MM.1S (cell line): ENCODE data around the gene COL20A1.

Source experiments
- DNase-seq: peaks from one replicate; pipeline ENCODE4 v3.0.0-alpha.2; 2015
- H2AFZ ChIP-seq: fragments of 300-600 bp; sonication (generic); 2 replicates; pipeline ENCODE4 v1.6.0; 2016; ENCODE audit warnings: antibody characterized with exemption, low read length
- H3F3A ChIP-seq: fragments of 300-600 bp; sonication (generic); 2 replicates; pipeline ENCODE4 v1.6.1; 2016; ENCODE audit warnings: mild to moderate bottlenecking, antibody characterized with exemption, low read length, moderate library complexity, mixed read lengths; ENCODE audit not compliant: insufficient read depth
- H3K27ac ChIP-seq: fragments of 300-600 bp; sonication (generic); 2 replicates; pipeline ENCODE4 v1.5.1; 2016; ENCODE audit warnings: mild to moderate bottlenecking, low read length
- H3K27me3 ChIP-seq: fragments of 300-600 bp; sonication (generic); replicated peaks from 2 replicates; pipeline ENCODE4 v1.6.0; 2016; ENCODE audit warnings: low read length; ENCODE audit not compliant: insufficient read depth
- H3K36me3 ChIP-seq: fragments of 300-600 bp; sonication (generic); replicated peaks from 2 replicates; pipeline ENCODE4 v1.6.1; 2016; ENCODE audit warnings: mild to moderate bottlenecking, low read length, mixed read lengths; ENCODE audit not compliant: insufficient read depth
- H3K4me1 ChIP-seq: fragments of 300-600 bp; sonication (generic); 2 replicates; pipeline ENCODE4 v1.6.1; 2016; ENCODE audit warnings: low read length, mixed read lengths
- H3K4me2 ChIP-seq: fragments of 300-600 bp; sonication (generic); 2 replicates; pipeline ENCODE4 v1.6.0; 2016; ENCODE audit warnings: low read depth, low read length
- H3K4me3 ChIP-seq: fragments of 300-600 bp; sonication (generic); 2 replicates; pipeline ENCODE4 v1.5.1; 2016; ENCODE audit warnings: low read length, mixed read lengths
- H3K79me2 ChIP-seq: fragments of 300-600 bp; sonication (generic); 2 replicates; pipeline ENCODE4 v1.6.1; 2016; ENCODE audit warnings: mixed run types, low read length, mixed read lengths
- H3K9ac ChIP-seq: fragments of 300-600 bp; sonication (generic); 2 replicates; pipeline ENCODE4 v1.6.1; 2016; ENCODE audit warnings: low read length, mixed read lengths
- H3K9me2 ChIP-seq: fragments of 300-600 bp; sonication (generic); replicated peaks from 2 replicates; pipeline ENCODE4 v1.6.1; 2016; ENCODE audit warnings: mild to moderate bottlenecking, low read length, mixed read lengths; ENCODE audit not compliant: insufficient read depth
- H3K9me3 ChIP-seq: fragments of 300-600 bp; sonication (generic); replicated peaks from 2 replicates; pipeline ENCODE4 v1.6.1; 2016; ENCODE audit warnings: mild to moderate bottlenecking, low read length, mixed read lengths; ENCODE audit not compliant: insufficient read depth
- H4K20me1 ChIP-seq: fragments of 300-600 bp; sonication (generic); 2 replicates; pipeline ENCODE4 v1.6.1; 2016; ENCODE audit warnings: mild to moderate bottlenecking, low read length, moderate library complexity, mixed read lengths; ENCODE audit not compliant: insufficient read depth
- EZH2 ChIP-seq: fragments of 300-600 bp; sonication (generic); optimal IDR thresholded peaks from 2 replicates; pipeline ENCODE3; 2017; ENCODE audit warnings: low read depth, mild to moderate bottlenecking, antibody characterized with exemption, low read length, mixed read lengths
- EZH2phosphoT487 ChIP-seq: fragments of 300-600 bp; sonication (generic); IDR thresholded peaks from 2 replicates; pipeline ENCODE4 v1.6.1; 2018; ENCODE audit warnings: antibody characterized with exemption, low read length
- TF ChIP-seq, protein P1 (sequence below): fragments of 300-600 bp; sonication (generic); IDR thresholded peaks from 2 replicates; pipeline ENCODE4 v1.5.1; 2016; ENCODE audit warnings: antibody characterized with exemption, low read length, mixed read lengths

The COL20A1 gene

DNA sequence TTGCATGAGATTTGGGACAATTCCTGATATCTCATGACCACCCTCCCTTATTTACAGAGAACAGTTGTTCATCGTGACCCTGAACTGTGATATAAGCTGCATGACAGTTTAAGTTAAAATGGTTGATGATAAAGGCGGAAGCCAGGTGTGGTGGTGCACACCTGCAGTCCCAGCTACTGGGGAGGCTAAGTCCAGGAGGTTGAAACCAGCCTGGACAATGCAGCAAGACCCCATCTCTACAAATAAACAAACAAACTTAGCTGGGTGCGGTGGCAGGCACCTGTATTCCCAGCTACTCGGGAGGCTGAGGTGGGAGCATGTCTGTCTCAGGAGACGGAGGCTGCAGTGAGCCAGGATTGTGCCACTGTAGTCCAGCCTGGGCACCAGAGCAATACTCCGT lies 24.1 kb downstream of the COL20A1 start:
- Histone ChIP-seq H3K27me3 (peaks cover 91% of the 10 kb centered on the region), H2AFZ (no peak overlapping the region), H3K27ac (no peak overlapping the region), H3K36me3 (no peaks in the 10 kb centered on the region), H3K4me2 (no peak overlapping the region), H3K9me3 (no peaks in the 10 kb centered on the region), H3K79me2 (no peaks in the 10 kb centered on the region), H3K9me2 (no peaks in the 10 kb centered on the region), H3F3A (no peaks in the 10 kb centered on the region), H3K4me1 (no peaks in the 10 kb centered on the region), H4K20me1 (no peaks in the 10 kb centered on the region), H3K4me3 (no peak overlapping the region), H3K9ac (no peak overlapping the region)
- TF ChIP-seq, protein P1, sequence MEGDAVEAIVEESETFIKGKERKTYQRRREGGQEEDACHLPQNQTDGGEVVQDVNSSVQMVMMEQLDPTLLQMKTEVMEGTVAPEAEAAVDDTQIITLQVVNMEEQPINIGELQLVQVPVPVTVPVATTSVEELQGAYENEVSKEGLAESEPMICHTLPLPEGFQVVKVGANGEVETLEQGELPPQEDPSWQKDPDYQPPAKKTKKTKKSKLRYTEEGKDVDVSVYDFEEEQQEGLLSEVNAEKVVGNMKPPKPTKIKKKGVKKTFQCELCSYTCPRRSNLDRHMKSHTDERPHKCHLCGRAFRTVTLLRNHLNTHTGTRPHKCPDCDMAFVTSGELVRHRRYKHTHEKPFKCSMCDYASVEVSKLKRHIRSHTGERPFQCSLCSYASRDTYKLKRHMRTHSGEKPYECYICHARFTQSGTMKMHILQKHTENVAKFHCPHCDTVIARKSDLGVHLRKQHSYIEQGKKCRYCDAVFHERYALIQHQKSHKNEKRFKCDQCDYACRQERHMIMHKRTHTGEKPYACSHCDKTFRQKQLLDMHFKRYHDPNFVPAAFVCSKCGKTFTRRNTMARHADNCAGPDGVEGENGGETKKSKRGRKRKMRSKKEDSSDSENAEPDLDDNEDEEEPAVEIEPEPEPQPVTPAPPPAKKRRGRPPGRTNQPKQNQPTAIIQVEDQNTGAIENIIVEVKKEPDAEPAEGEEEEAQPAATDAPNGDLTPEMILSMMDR = no peak
- TF ChIP-seq EZH2phosphoT487 = no peak
- DNase-seq = no peak

DNA sequence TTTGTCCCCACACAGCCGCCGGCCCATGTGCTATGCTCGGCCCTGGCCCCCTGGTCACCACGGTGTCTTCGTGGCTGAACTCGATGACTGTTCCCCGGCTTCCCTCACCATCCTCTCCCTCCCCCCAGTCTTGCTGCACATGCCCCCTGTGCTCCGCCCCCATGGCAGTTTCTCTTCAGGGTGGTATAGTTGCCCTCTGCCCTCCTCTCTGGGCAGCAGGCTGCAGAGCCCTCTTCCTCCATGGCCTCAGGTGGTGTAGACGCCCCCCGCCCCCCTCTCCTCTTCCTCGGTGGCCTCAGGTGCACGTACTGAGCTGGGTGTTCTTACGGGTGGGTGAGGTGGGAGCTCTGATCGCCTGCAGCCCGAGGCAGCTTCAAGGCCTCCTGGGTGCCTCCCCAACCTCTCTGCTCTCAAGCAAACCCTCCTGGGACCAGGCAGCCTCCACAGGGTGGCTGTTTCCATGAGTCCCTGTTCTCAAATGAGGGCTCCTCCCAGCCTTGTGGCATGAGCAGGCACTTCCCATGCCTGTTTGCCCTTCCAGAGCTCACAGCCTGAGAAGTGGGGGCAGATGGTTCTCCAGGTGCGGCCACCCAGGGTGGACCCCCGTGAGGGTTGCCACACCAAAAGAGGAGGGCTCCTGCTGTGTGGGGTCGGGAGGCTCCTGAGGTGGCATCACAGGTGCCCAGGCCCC lies 24.8 kb downstream of the COL20A1 start:
- no peak overlapping the region for H3K27ac ChIP-seq
- no peaks in the 10 kb centered on the region for H3K9me3 ChIP-seq
- no peak overlapping the region for H3K9ac ChIP-seq
- no peaks in the 10 kb centered on the region for H3K4me1 ChIP-seq
- no peaks in the 10 kb centered on the region for H3F3A ChIP-seq
- no peak overlapping the region for H2AFZ ChIP-seq
- no peak for DNase-seq
- H3K36me3 ChIP-seq = no peaks in the 10 kb centered on the region
- TF ChIP-seq EZH2phosphoT487 (no peak), EZH2 (no peak)
- TF ChIP-seq, protein P1 = no peak
- H3K9me2 ChIP-seq = no peaks in the 10 kb centered on the region
- H3K4me3 ChIP-seq = no peak overlapping the region
- H3K4me2 ChIP-seq = no peak overlapping the region
- peaks cover 91% of the 10 kb centered on the region for H3K27me3 ChIP-seq
- H3K79me2 ChIP-seq = no peaks in the 10 kb centered on the region
- H4K20me1 ChIP-seq = no peaks in the 10 kb centered on the region

DNA sequence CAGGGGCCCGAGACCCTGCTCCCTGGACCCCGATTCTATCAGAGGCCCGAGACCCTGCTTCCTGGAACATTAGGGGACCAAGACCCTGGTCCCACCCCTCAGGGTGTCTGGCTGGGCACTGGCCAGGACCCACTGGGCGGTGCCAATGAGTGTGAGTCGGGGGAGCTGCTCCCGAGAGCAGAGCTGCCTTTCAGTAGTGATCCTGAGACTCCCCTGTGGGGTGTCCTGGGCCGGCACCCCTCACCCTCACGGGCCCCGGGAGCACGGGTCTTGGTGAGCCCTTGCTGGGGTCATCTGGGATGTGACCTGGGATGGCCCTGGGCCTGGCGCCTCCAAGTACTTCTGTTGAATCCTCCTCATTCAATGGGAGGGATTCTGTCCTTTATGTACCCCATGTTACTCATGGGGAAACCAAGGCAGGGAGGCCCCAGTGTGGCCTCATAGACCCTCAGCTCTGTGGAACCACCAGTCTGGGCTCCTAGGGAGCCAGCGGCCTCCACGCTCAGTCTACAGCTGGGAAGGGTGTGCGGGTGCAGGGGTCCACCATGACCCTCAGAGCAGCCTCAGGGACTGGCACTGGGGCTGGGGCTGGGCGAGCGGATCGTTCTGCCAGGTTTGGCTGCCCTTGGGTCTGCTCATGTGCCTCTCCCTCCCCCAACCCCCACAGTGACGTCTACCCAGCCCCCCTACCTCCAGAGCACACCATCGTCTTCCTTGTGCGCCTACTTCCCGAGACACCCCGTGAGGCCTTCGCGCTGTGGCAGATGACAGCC lies 25.6 kb downstream of the COL20A1 start:
- Histone ChIP-seq H3K27me3 (peaks cover 92% of the 10 kb centered on the region), H3K4me3 (no peak overlapping the region), H3K36me3 (no peaks in the 10 kb centered on the region), H3K9me2 (no peaks in the 10 kb centered on the region), H3K27ac (no peak overlapping the region), H3K9me3 (no peaks in the 10 kb centered on the region), H2AFZ (no peak overlapping the region), H3K4me2 (no peak overlapping the region), H3F3A (no peaks in the 10 kb centered on the region), H3K79me2 (no peaks in the 10 kb centered on the region), H3K9ac (no peak overlapping the region), H3K4me1 (no peaks in the 10 kb centered on the region), H4K20me1 (no peaks in the 10 kb centered on the region)
- TF ChIP-seq, protein P1 = no peak
- no peak for TF ChIP-seq EZH2phosphoT487
- TF ChIP-seq EZH2 = no peak
- DNase-seq = no peak
